ENCODE measurements around the gene ST7L.

DNA sequence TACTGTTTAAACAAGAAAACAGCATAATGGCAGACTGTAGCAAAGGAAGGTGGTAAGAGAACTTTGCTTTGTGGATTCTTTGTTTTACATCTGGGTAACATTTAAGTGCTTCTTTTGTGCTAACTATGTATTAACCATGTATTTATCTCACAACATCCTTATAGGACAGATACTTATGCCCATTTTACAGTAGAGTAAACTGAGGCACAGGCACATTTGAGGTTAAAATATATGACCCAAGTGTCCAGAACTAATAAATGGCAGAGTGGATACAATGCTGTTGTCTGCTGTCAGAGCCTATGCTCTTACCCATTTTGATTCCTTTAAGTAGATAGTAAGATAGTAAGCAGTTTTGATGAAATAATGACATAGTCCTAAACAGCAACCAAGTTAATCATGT, 7.9 kb upstream of the ST7L start:
- TF ChIP-seq, protein P1, sequence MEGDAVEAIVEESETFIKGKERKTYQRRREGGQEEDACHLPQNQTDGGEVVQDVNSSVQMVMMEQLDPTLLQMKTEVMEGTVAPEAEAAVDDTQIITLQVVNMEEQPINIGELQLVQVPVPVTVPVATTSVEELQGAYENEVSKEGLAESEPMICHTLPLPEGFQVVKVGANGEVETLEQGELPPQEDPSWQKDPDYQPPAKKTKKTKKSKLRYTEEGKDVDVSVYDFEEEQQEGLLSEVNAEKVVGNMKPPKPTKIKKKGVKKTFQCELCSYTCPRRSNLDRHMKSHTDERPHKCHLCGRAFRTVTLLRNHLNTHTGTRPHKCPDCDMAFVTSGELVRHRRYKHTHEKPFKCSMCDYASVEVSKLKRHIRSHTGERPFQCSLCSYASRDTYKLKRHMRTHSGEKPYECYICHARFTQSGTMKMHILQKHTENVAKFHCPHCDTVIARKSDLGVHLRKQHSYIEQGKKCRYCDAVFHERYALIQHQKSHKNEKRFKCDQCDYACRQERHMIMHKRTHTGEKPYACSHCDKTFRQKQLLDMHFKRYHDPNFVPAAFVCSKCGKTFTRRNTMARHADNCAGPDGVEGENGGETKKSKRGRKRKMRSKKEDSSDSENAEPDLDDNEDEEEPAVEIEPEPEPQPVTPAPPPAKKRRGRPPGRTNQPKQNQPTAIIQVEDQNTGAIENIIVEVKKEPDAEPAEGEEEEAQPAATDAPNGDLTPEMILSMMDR (IDR thresholded peaks at IDR 0.05) = no peak
- TF ChIP-seq POLR2A (IDR thresholded peaks at IDR 0.05) = no peak

Measured in lower leg skin (tissue), 3 donors.